ENCODE data around the gene PREX1. TPM values are rescaled to one million over a fixed set of nuclear protein-coding genes. Genes with fewer than 3 reads are reported as not detected.

PREX1 gene
- total RNA-seq, 1 donor from 2014 or later = 20.4 TPM

GRCh38 chr20:48742233-48742632 is 85.6 kb downstream of the PREX1 start:
- no peaks in the 10 kb centered on the region for H3K27me3 ChIP-seq (ENCODE audit: control insufficient read depth in 3 of 3, insufficient read depth in 3 of 3, low read length in 3 of 3)
- H3K9me3 ChIP-seq (ENCODE audit: control insufficient read depth in 3 of 3, low read length in 3 of 3) = no peaks in the 10 kb centered on the region
- no peak overlapping the region for H3K9ac ChIP-seq (ENCODE audit: low read depth in 1 of 3, low read length in 3 of 3)
- no peak overlapping the region for H3K27ac ChIP-seq (ENCODE audit: low read depth, low read length)
- H3K4me3 ChIP-seq (ENCODE audit: low read length in 3 of 3) = no peak overlapping the region
- peaks cover 6 to 17% (median 15%) of the 10 kb centered on the region in 3 donors for H3K4me1 ChIP-seq (ENCODE audit: control insufficient read depth in 3 of 3, insufficient read depth in 3 of 3, low read length in 3 of 3)
- peaks cover 0 to 21% (median 4%) of the 10 kb centered on the region in 3 donors for H3K36me3 ChIP-seq (ENCODE audit: control insufficient read depth in 3 of 3, insufficient read depth in 3 of 3, low read length in 3 of 3)

GRCh38 chr20:48741669-48742068 is 86.1 kb downstream of the PREX1 start:
- Histone ChIP-seq H3K27ac (ENCODE audit: low read depth, low read length) (no peak overlapping the region), H3K4me3 (ENCODE audit: low read length in 3 of 3) (no peak overlapping the region), H3K27me3 (ENCODE audit: control insufficient read depth in 3 of 3, insufficient read depth in 3 of 3, low read length in 3 of 3) (no peaks in the 10 kb centered on the region), H3K9me3 (ENCODE audit: control insufficient read depth in 3 of 3, low read length in 3 of 3) (no peaks in the 10 kb centered on the region), H3K9ac (ENCODE audit: low read depth in 1 of 3, low read length in 3 of 3) (no peak overlapping the region), H3K4me1 (ENCODE audit: control insufficient read depth in 3 of 3, insufficient read depth in 3 of 3, low read length in 3 of 3) (peaks cover 6 to 17% (median 12%) of the 10 kb centered on the region in 3 donors), H3K36me3 (ENCODE audit: control insufficient read depth in 3 of 3, insufficient read depth in 3 of 3, low read length in 3 of 3) (peaks cover 0 to 21% (median 4%) of the 10 kb centered on the region in 3 donors)

GRCh38 chr20:48740712-48741111 is 87.1 kb downstream of the PREX1 start:
- H3K4me3 ChIP-seq (ENCODE audit: low read length in 3 of 3) = no peak overlapping the region
- no peaks in the 10 kb centered on the region for H3K9me3 ChIP-seq (ENCODE audit: control insufficient read depth in 3 of 3, low read length in 3 of 3)
- peaks cover 0 to 23% (median 4%) of the 10 kb centered on the region in 3 donors for H3K36me3 ChIP-seq (ENCODE audit: control insufficient read depth in 3 of 3, insufficient read depth in 3 of 3, low read length in 3 of 3)
- H3K4me1 ChIP-seq (ENCODE audit: control insufficient read depth in 3 of 3, insufficient read depth in 3 of 3, low read length in 3 of 3) = peaks cover 6 to 17% (median 12%) of the 10 kb centered on the region in 3 donors
- H3K27me3 ChIP-seq (ENCODE audit: control insufficient read depth in 3 of 3, insufficient read depth in 3 of 3, low read length in 3 of 3) = no peaks in the 10 kb centered on the region
- no peak overlapping the region for H3K27ac ChIP-seq (ENCODE audit: low read depth, low read length)
- no peak overlapping the region for H3K9ac ChIP-seq (ENCODE audit: low read depth in 1 of 3, low read length in 3 of 3)

- Histone ChIP-seq H3K4me1 (ENCODE audit: control insufficient read depth in 3 of 3, insufficient read depth in 3 of 3, low read length in 3 of 3) (peaks cover 6 to 17% (median 15%) of the 10 kb centered on the region in 3 donors), H3K27me3 (ENCODE audit: control insufficient read depth in 3 of 3, insufficient read depth in 3 of 3, low read length in 3 of 3) (no peaks in the 10 kb centered on the region), H3K36me3 (ENCODE audit: control insufficient read depth in 3 of 3, insufficient read depth in 3 of 3, low read length in 3 of 3) (peaks cover 0 to 23% (median 4%) of the 10 kb centered on the region in 3 donors), H3K4me3 (ENCODE audit: low read length in 3 of 3) (no peak overlapping the region), H3K27ac (ENCODE audit: low read depth, low read length) (no peak overlapping the region), H3K9ac (ENCODE audit: low read depth in 1 of 3, low read length in 3 of 3) (no peak overlapping the region), H3K9me3 (ENCODE audit: control insufficient read depth in 3 of 3, low read length in 3 of 3) (no peaks in the 10 kb centered on the region)
Measured at GRCh38 chr20:48740292-48740649, 87.5 kb downstream of the PREX1 start.

GRCh38 chr20:48739395-48740291 is 88.2 kb downstream of the PREX1 start:
- H3K36me3 ChIP-seq (ENCODE audit: control insufficient read depth in 3 of 3, insufficient read depth in 3 of 3, low read length in 3 of 3) = peaks cover 0 to 22% (median 4%) of the 10 kb centered on the region in 3 donors

GRCh38 chr20:48738399-48739304 is 89.1 kb downstream of the PREX1 start:
- Histone ChIP-seq H3K4me3 (ENCODE audit: low read length in 3 of 3) (no peak overlapping the region), H3K27ac (ENCODE audit: low read depth, low read length) (peak overlapping the region; percentile 36), H3K4me1 (ENCODE audit: control insufficient read depth in 3 of 3, insufficient read depth in 3 of 3, low read length in 3 of 3) (peaks cover 6 to 27% (median 21%) of the 10 kb centered on the region in 3 donors), H3K27me3 (ENCODE audit: control insufficient read depth in 3 of 3, insufficient read depth in 3 of 3, low read length in 3 of 3) (no peaks in the 10 kb centered on the region), H3K36me3 (ENCODE audit: control insufficient read depth in 3 of 3, insufficient read depth in 3 of 3, low read length in 3 of 3) (peaks cover 0 to 27% (median 2%) of the 10 kb centered on the region in 3 donors), H3K9me3 (ENCODE audit: control insufficient read depth in 3 of 3, low read length in 3 of 3) (peaks cover 0 to 2% (median 0%) of the 10 kb centered on the region in 3 donors), H3K9ac (ENCODE audit: low read depth in 1 of 3, low read length in 3 of 3) (peak overlapping the region in 1 of 3 donors; percentile 50)

More at GRCh38 chr20:48739395-48740291, 88.2 kb downstream of the PREX1 start:
- Histone ChIP-seq H3K4me3 (ENCODE audit: low read length in 3 of 3) (no peak overlapping the region), H3K27me3 (ENCODE audit: control insufficient read depth in 3 of 3, insufficient read depth in 3 of 3, low read length in 3 of 3) (no peaks in the 10 kb centered on the region), H3K9ac (ENCODE audit: low read depth in 1 of 3, low read length in 3 of 3) (peak overlapping the region in 1 of 3 donors; percentile 3), H3K27ac (ENCODE audit: low read depth, low read length) (no peak overlapping the region), H3K9me3 (ENCODE audit: control insufficient read depth in 3 of 3, low read length in 3 of 3) (no peaks in the 10 kb centered on the region), H3K4me1 (ENCODE audit: control insufficient read depth in 3 of 3, insufficient read depth in 3 of 3, low read length in 3 of 3) (peaks cover 6 to 20% (median 16%) of the 10 kb centered on the region in 3 donors)

GRCh38 chr20:48738094-48738398 is 89.8 kb downstream of the PREX1 start:
- Histone ChIP-seq H3K4me1 (ENCODE audit: control insufficient read depth in 3 of 3, insufficient read depth in 3 of 3, low read length in 3 of 3) (peaks cover 6 to 27% (median 21%) of the 10 kb centered on the region in 3 donors), H3K4me3 (ENCODE audit: low read length in 3 of 3) (no peak overlapping the region), H3K27ac (ENCODE audit: low read depth, low read length) (no peak overlapping the region), H3K9me3 (ENCODE audit: control insufficient read depth in 3 of 3, low read length in 3 of 3) (peaks cover 0 to 2% (median 0%) of the 10 kb centered on the region in 3 donors), H3K36me3 (ENCODE audit: control insufficient read depth in 3 of 3, insufficient read depth in 3 of 3, low read length in 3 of 3) (peaks cover 0 to 20% (median 2%) of the 10 kb centered on the region in 3 donors), H3K9ac (ENCODE audit: low read depth in 1 of 3, low read length in 3 of 3) (peak overlapping the region in 1 of 3 donors; percentile 50), H3K27me3 (ENCODE audit: control insufficient read depth in 3 of 3, insufficient read depth in 3 of 3, low read length in 3 of 3) (no peaks in the 10 kb centered on the region)

GRCh38 chr20:48737434-48738093 is 90.2 kb downstream of the PREX1 start:
- Histone ChIP-seq H3K9me3 (ENCODE audit: control insufficient read depth in 3 of 3, low read length in 3 of 3) (peaks cover 0 to 2% (median 0%) of the 10 kb centered on the region in 3 donors), H3K27ac (ENCODE audit: low read depth, low read length) (no peak overlapping the region), H3K4me1 (ENCODE audit: control insufficient read depth in 3 of 3, insufficient read depth in 3 of 3, low read length in 3 of 3) (peaks cover 6 to 27% (median 22%) of the 10 kb centered on the region in 3 donors), H3K4me3 (ENCODE audit: low read length in 3 of 3) (no peak overlapping the region), H3K36me3 (ENCODE audit: control insufficient read depth in 3 of 3, insufficient read depth in 3 of 3, low read length in 3 of 3) (peaks cover 0 to 19% (median 2%) of the 10 kb centered on the region in 3 donors), H3K27me3 (ENCODE audit: control insufficient read depth in 3 of 3, insufficient read depth in 3 of 3, low read length in 3 of 3) (no peaks in the 10 kb centered on the region), H3K9ac (ENCODE audit: low read depth in 1 of 3, low read length in 3 of 3) (no peak overlapping the region)

- peaks cover 9 to 28% (median 27%) of the 10 kb centered on the region in 3 donors for H3K4me1 ChIP-seq (ENCODE audit: control insufficient read depth in 3 of 3, insufficient read depth in 3 of 3, low read length in 3 of 3)
- H3K36me3 ChIP-seq (ENCODE audit: control insufficient read depth in 3 of 3, insufficient read depth in 3 of 3, low read length in 3 of 3) = peaks cover 0 to 13% (median 0%) of the 10 kb centered on the region in 3 donors
- H3K9me3 ChIP-seq (ENCODE audit: control insufficient read depth in 3 of 3, low read length in 3 of 3) = peaks cover 0 to 2% (median 0%) of the 10 kb centered on the region in 3 donors
Measured at GRCh38 chr20:48736636-48737035, 91.2 kb downstream of the PREX1 start.

More at GRCh38 chr20:48736636-48737035, 91.2 kb downstream of the PREX1 start:
- Histone ChIP-seq H3K9ac (ENCODE audit: low read depth in 1 of 3, low read length in 3 of 3) (no peak overlapping the region), H3K4me3 (ENCODE audit: low read length in 3 of 3) (no peak overlapping the region), H3K27ac (ENCODE audit: low read depth, low read length) (no peak overlapping the region), H3K27me3 (ENCODE audit: control insufficient read depth in 3 of 3, insufficient read depth in 3 of 3, low read length in 3 of 3) (no peaks in the 10 kb centered on the region)

All from skeletal muscle tissue (tissue), 4 donors.